Activated naive CD4-positive, alpha-beta T cell treated with anti-CD3 and anti-CD28 coated beads for 36 hours (primary cell): Measurements from ENCODE around the gene ZBBX. TPM values are rescaled to one million over a fixed set of nuclear protein-coding genes. Genes with fewer than 3 reads are reported as not detected.
A peak's percentile ranks its signal among the peaks of the same experiment; 100 is the strongest.
"Not testable (repeated sequence)": the region's sequence is repeated elsewhere in the genome, so short reads cannot be mapped to it uniquely, and the experiment has no call there.

Experiments
- CTCF ChIA-PET: fragments of 350-600 bp; sonication (Branson Sonifier 250); formaldehyde crosslinking; loops from one replicate; lab custom pipeline; 2021; ENCODE audit warnings: antibody characterized with exemption; lab: Charles Lee
- DNase-seq: peaks from one replicate; pipeline ENCODE4 v3.0.0-alpha.2; 2020
- H3K27ac Mint-ChIP-seq: one replicate; pipeline ENCODE4 v1.8.0; 2021; ENCODE audit warnings: mild to moderate bottlenecking, mixed read lengths
- H3K27me3 Mint-ChIP-seq: one replicate; pipeline ENCODE4 v1.8.0; 2021; ENCODE audit warnings: low read depth, mixed read lengths
- H3K36me3 Mint-ChIP-seq: one replicate; pipeline ENCODE4 v1.8.0; 2021; ENCODE audit warnings: low read depth, mixed read lengths
- H3K4me1 Mint-ChIP-seq: one replicate; pipeline ENCODE4 v1.8.0; 2021; ENCODE audit warnings: low read depth, mixed read lengths
- H3K4me3 Mint-ChIP-seq: one replicate; pipeline ENCODE4 v1.8.0; 2021; ENCODE audit warnings: mild to moderate bottlenecking, moderate library complexity, mixed read lengths
- H3K9me3 Mint-ChIP-seq: one replicate; pipeline ENCODE4 v1.8.0; 2021; ENCODE audit warnings: mixed read lengths
- intact Hi-C: fragments of 100-400 bp; cut with micrococcal nuclease; formaldehyde crosslinking; loops from one replicate; pipeline ENCODE4 v1.15.1; 2023
- total RNA-seq, 2 experiments: library from RNA; stranded (reverse); gene quantifications; one replicate each; pipeline ENCODE4 v1.2.3, GENCODE V29; 2021

ZBBX gene
- total RNA-seq: not detected

GRCh38 chr3:167380004-167380689 is at the start of gene ZBBX:
Gene ZBBX (minus strand): TSS chr3:167380297. CDS start chr3:167372901, 7,396 bp downstream.
- CTCF ChIA-PET: interaction anchor here (0.5 to 2.4 kb wide), 23 partner anchors 9 to 503 kb away, joined by 3 to 14 read pairs (median 3); no protein-coding TSS in a partner anchor

GRCh38 chr3:167426962-167427361 is 46.9 kb upstream of the ZBBX start:
- H3K27ac Mint-ChIP-seq, H3K4me1 Mint-ChIP-seq, H3K9me3 Mint-ChIP-seq, intact Hi-C loops, DNase-seq, H3K27me3 Mint-ChIP-seq, H3K4me3 Mint-ChIP-seq, CTCF ChIA-PET, H3K36me3 Mint-ChIP-seq: not testable (repeated sequence)

More at GRCh38 chr3:167380004-167380689, at the start of gene ZBBX:
- H3K9me3 Mint-ChIP-seq: no peaks in the 10 kb centered on the region
- peak within 1 kb of the TSS; percentile 77 for H3K4me3 Mint-ChIP-seq
- intact Hi-C loops: loop anchor here (1.0 kb wide), 4 partner anchors 304 to 502 kb away; partner anchors contain the start of gene SERPINI1
- H3K27ac Mint-ChIP-seq: no peak within 1 kb of the TSS
- peaks cover 4% of the 10 kb centered on the region for H3K4me1 Mint-ChIP-seq
- H3K36me3 Mint-ChIP-seq: no peaks in the 10 kb centered on the region
- peak; percentile 92 for DNase-seq
- peaks cover 12% of the 10 kb centered on the region for H3K27me3 Mint-ChIP-seq

- DNase-seq, CTCF ChIA-PET, intact Hi-C loops, H3K27me3 Mint-ChIP-seq, H3K4me3 Mint-ChIP-seq, H3K27ac Mint-ChIP-seq, H3K4me1 Mint-ChIP-seq, H3K36me3 Mint-ChIP-seq, H3K9me3 Mint-ChIP-seq: not testable (repeated sequence)
Measured at GRCh38 chr3:167422396-167422795, 42.3 kb upstream of the ZBBX start.

GRCh38 chr3:167409611-167410010 is 29.5 kb upstream of the ZBBX start:
- intact Hi-C loops: no loop called here
- Mint-ChIP-seq H3K4me1 (no peaks in the 10 kb centered on the region), H3K27ac (no peak overlapping the region), H3K4me3 (no peak overlapping the region), H3K9me3 (no peaks in the 10 kb centered on the region), H3K27me3 (no peaks in the 10 kb centered on the region), H3K36me3 (no peaks in the 10 kb centered on the region)
- CTCF ChIA-PET: interaction anchor here (0.6 kb wide), 2 partner anchors 30 to 263 kb away, joined by 3 to 4 read pairs; partner anchors contain the start of gene ZBBX
- no peak for DNase-seq

- no peak overlapping the region for H3K27ac Mint-ChIP-seq
- H3K4me3 Mint-ChIP-seq: no peak overlapping the region
- no peaks in the 10 kb centered on the region for H3K9me3 Mint-ChIP-seq
- H3K36me3 Mint-ChIP-seq: no peaks in the 10 kb centered on the region
- no peaks in the 10 kb centered on the region for H3K4me1 Mint-ChIP-seq
- DNase-seq: peak; percentile 27
- intact Hi-C loops: loop anchor here (1.0 kb wide), 2 partner anchors 277 to 475 kb away; no protein-coding TSS in a partner anchor
- CTCF ChIA-PET: no interaction called here
- H3K27me3 Mint-ChIP-seq: peaks cover 2% of the 10 kb centered on the region
Measured at GRCh38 chr3:167406876-167407492, 26.9 kb upstream of the ZBBX start.

GRCh38 chr3:167397826-167398225 is 17.7 kb upstream of the ZBBX start:
- intact Hi-C loops: no loop called here
- CTCF ChIA-PET: no interaction called here
- Mint-ChIP-seq H3K27me3 (peaks cover 27% of the 10 kb centered on the region), H3K36me3 (no peaks in the 10 kb centered on the region), H3K9me3 (no peaks in the 10 kb centered on the region), H3K4me1 (no peaks in the 10 kb centered on the region), H3K27ac (no peak overlapping the region), H3K4me3 (no peak overlapping the region)
- no peak for DNase-seq

GRCh38 chr3:167396075-167396474 is 16.0 kb upstream of the ZBBX start:
- H3K36me3 Mint-ChIP-seq: no peaks in the 10 kb centered on the region
- no peak overlapping the region for H3K4me3 Mint-ChIP-seq
- H3K4me1 Mint-ChIP-seq: no peaks in the 10 kb centered on the region
- CTCF ChIA-PET: interaction anchor here (1.0 kb wide), 1 partner anchor 15 kb away, joined by 5 read pairs; the partner anchor contains the start of gene ZBBX
- H3K27ac Mint-ChIP-seq: no peak overlapping the region
- no peak for DNase-seq
- peaks cover 25% of the 10 kb centered on the region for H3K27me3 Mint-ChIP-seq
- no peaks in the 10 kb centered on the region for H3K9me3 Mint-ChIP-seq
- intact Hi-C loops: no loop called here

- no peak for DNase-seq
- H3K4me3 Mint-ChIP-seq: no peak overlapping the region
- no peaks in the 10 kb centered on the region for H3K9me3 Mint-ChIP-seq
- intact Hi-C loops: no loop called here
- H3K27ac Mint-ChIP-seq: no peak overlapping the region
- no peaks in the 10 kb centered on the region for H3K4me1 Mint-ChIP-seq
- peaks cover 16% of the 10 kb centered on the region for H3K27me3 Mint-ChIP-seq
- no peaks in the 10 kb centered on the region for H3K36me3 Mint-ChIP-seq
- CTCF ChIA-PET: interaction anchor here (0.7 to 1.6 kb wide), 2 partner anchors 12 to 14 kb away, joined by 3 read pairs; partner anchors contain the start of gene ZBBX
Measured at GRCh38 chr3:167394003-167394402, 13.9 kb upstream of the ZBBX start.

- Mint-ChIP-seq H3K9me3 (no peaks in the 10 kb centered on the region), H3K4me1 (peaks cover 4% of the 10 kb centered on the region), H3K36me3 (no peaks in the 10 kb centered on the region), H3K4me3 (no peak overlapping the region), H3K27ac (no peak overlapping the region), H3K27me3 (peaks cover 15% of the 10 kb centered on the region)
- intact Hi-C loops: no loop called here
- no peak for DNase-seq
- CTCF ChIA-PET: interaction anchor here (1.0 to 2.4 kb wide), 3 partner anchors 492 to 500 kb away, joined by 3 to 14 read pairs (median 4); no protein-coding TSS in a partner anchor
Measured at GRCh38 chr3:167382155-167382554, 2.1 kb upstream of the ZBBX start.

- Mint-ChIP-seq H3K27ac (no peak overlapping the region), H3K9me3 (no peaks in the 10 kb centered on the region), H3K36me3 (no peaks in the 10 kb centered on the region), H3K4me1 (peaks cover 4% of the 10 kb centered on the region), H3K4me3 (no peak overlapping the region), H3K27me3 (peaks cover 10% of the 10 kb centered on the region)
- intact Hi-C loops: no loop called here
- CTCF ChIA-PET: no interaction called here
- no peak for DNase-seq
Measured at GRCh38 chr3:167375478-167375877, 4.6 kb downstream of the ZBBX start.

GRCh38 chr3:167372138-167372537 is 8.0 kb downstream of the ZBBX start:
- no peak for DNase-seq
- CTCF ChIA-PET: interaction anchor here (1.5 kb wide), 1 partner anchor 8 kb away, joined by 3 read pairs; the partner anchor contains the start of gene ZBBX
- peaks cover 2% of the 10 kb centered on the region for H3K27me3 Mint-ChIP-seq
- H3K9me3 Mint-ChIP-seq: no peaks in the 10 kb centered on the region
- H3K4me1 Mint-ChIP-seq: no peaks in the 10 kb centered on the region
- no peak overlapping the region for H3K4me3 Mint-ChIP-seq
- intact Hi-C loops: no loop called here
- H3K36me3 Mint-ChIP-seq: no peaks in the 10 kb centered on the region
- H3K27ac Mint-ChIP-seq: no peak overlapping the region

GRCh38 chr3:167361948-167362347 is 18.1 kb downstream of the ZBBX start:
- CTCF ChIA-PET: no interaction called here
- intact Hi-C loops: no loop called here
- Mint-ChIP-seq H3K36me3 (no peaks in the 10 kb centered on the region), H3K4me1 (no peaks in the 10 kb centered on the region), H3K27ac (no peak overlapping the region), H3K27me3 (no peaks in the 10 kb centered on the region), H3K9me3 (peaks cover 2% of the 10 kb centered on the region), H3K4me3 (no peak overlapping the region)
- DNase-seq: no peak
